Measurements from ENCODE around the gene ZNF345. TPM values are rescaled to one million over a fixed set of nuclear protein-coding genes. Genes with fewer than 3 reads are reported as not detected.

The ZNF345 gene
- total and polyA plus RNA-seq, 10 of the 15 experiments (the other 5 are each of a cell fraction or from before 2014, with no cell fraction given), result 1.3 to 3.0 (median 2.0) TPM

DNA sequence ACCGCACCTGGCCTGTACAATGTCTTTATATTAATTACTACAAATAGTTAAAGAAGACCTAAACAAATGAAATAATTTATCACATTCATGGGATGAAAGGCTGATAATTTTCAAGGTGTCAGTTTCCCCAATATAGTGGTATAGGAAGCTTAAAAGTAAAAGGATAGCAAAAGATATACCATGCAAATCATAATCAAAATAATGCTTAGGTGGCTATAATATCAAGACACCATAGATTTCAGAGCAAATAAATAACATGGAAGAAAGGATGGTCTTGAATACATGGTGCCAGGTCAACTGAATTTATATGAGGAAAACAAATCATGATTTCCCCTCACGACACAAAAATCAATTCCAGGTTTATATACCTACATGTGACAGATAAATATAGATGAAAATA is 17.2 kb upstream of the ZNF345 start:
- Histone ChIP-seq H3K79me2 (ENCODE audit: control insufficient read depth, insufficient read depth, low read length) (no peaks in the 10 kb centered on the region), H3K27ac (ENCODE audit: control insufficient read depth, insufficient read depth) (no peak overlapping the region), H2AFZ (ENCODE audit: control insufficient read depth, low read depth, low read length) (no peak overlapping the region), H3K9me3 (replicated peaks; ENCODE audit: control insufficient read depth, insufficient read depth, low read length) (peaks cover 36% of the 10 kb centered on the region), H3K27me3 (replicated peaks in 1 of 2; ENCODE audit: control insufficient read depth in 2 of 2, insufficient read depth in 2 of 2, low read length in 1 of 2) (no peaks in the 10 kb centered on the region), H4K20me1 (ENCODE audit: control insufficient read depth, insufficient read depth) (no peaks in the 10 kb centered on the region), H3K4me1 (ENCODE audit: control insufficient read depth, insufficient read depth, low read length) (no peaks in the 10 kb centered on the region), H3K4me2 (ENCODE audit: control insufficient read depth, insufficient read depth) (no peak overlapping the region), H3K4me3 (no peak overlapping the region), H3K36me3 (ENCODE audit: control insufficient read depth in 2 of 2, insufficient read depth in 2 of 2, low read length in 1 of 2) (peaks cover 0 to 6% of the 10 kb centered on the region in 2 experiments; a peak in 1 of 4 replicates), H3K9ac (ENCODE audit: control insufficient read depth, insufficient read depth, low read length) (no peak overlapping the region)
- in situ Hi-C loops (cut with MboI) (no loop called here), intact Hi-C loops (cut with micrococcal nuclease; ENCODE audit: unreplicated experiment) (no loop called here)
- ChIA-PET CTCF (no interaction called here), POLR2A (no interaction called here), RAD21 (ENCODE audit: unreplicated experiment) (no interaction called here), SMC1A (ENCODE audit: uncharacterized antibody, unreplicated experiment) (no interaction called here)
- ATAC-seq (no peak), FAIRE-seq (no peak), DNase-seq (ENCODE audit: low read depth, low spot score) (no peak)
- 100% methylated on average over 2 of the region's 2 CpGs for WGBS (ENCODE audit: insufficient coverage, insufficient replicate concordance, low lambda C conversion rate, missing lambda C conversion rate)
- TF ChIP-seq, protein P1, sequence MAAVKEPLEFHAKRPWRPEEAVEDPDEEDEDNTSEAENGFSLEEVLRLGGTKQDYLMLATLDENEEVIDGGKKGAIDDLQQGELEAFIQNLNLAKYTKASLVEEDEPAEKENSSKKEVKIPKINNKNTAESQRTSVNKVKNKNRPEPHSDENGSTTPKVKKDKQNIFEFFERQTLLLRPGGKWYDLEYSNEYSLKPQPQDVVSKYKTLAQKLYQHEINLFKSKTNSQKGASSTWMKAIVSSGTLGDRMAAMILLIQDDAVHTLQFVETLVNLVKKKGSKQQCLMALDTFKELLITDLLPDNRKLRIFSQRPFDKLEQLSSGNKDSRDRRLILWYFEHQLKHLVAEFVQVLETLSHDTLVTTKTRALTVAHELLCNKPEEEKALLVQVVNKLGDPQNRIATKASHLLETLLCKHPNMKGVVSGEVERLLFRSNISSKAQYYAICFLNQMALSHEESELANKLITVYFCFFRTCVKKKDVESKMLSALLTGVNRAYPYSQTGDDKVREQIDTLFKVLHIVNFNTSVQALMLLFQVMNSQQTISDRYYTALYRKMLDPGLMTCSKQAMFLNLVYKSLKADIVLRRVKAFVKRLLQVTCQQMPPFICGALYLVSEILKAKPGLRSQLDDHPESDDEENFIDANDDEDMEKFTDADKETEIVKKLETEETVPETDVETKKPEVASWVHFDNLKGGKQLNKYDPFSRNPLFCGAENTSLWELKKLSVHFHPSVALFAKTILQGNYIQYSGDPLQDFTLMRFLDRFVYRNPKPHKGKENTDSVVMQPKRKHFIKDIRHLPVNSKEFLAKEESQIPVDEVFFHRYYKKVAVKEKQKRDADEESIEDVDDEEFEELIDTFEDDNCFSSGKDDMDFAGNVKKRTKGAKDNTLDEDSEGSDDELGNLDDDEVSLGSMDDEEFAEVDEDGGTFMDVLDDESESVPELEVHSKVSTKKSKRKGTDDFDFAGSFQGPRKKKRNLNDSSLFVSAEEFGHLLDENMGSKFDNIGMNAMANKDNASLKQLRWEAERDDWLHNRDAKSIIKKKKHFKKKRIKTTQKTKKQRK (IDR thresholded peaks at IDR 0.05; ENCODE audit: low read depth, low read length), result no peak
- no peak for TF ChIP-seq IKZF2 (IDR thresholded peaks at IDR 0.05)
- no peak for TF ChIP-seq BACH1 (IDR thresholded peaks at IDR 0.05; ENCODE audit: borderline replicate concordance)
- TF ChIP-seq PAX5 (IDR thresholded peaks at IDR 0.05; ENCODE audit: borderline replicate concordance, low read depth, low read length), result no peak
- TF ChIP-seq PML (IDR thresholded peaks at IDR 0.05; ENCODE audit: low read length), result no peak
- TF ChIP-seq ZBTB33 (IDR thresholded peaks at IDR 0.05), result no peak
- no peak for TF ChIP-seq BMI1 (IDR thresholded peaks at IDR 0.05; ENCODE audit: borderline replicate concordance)
- TF ChIP-seq, protein P2, sequence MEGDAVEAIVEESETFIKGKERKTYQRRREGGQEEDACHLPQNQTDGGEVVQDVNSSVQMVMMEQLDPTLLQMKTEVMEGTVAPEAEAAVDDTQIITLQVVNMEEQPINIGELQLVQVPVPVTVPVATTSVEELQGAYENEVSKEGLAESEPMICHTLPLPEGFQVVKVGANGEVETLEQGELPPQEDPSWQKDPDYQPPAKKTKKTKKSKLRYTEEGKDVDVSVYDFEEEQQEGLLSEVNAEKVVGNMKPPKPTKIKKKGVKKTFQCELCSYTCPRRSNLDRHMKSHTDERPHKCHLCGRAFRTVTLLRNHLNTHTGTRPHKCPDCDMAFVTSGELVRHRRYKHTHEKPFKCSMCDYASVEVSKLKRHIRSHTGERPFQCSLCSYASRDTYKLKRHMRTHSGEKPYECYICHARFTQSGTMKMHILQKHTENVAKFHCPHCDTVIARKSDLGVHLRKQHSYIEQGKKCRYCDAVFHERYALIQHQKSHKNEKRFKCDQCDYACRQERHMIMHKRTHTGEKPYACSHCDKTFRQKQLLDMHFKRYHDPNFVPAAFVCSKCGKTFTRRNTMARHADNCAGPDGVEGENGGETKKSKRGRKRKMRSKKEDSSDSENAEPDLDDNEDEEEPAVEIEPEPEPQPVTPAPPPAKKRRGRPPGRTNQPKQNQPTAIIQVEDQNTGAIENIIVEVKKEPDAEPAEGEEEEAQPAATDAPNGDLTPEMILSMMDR (IDR thresholded peaks at IDR 0.05 in 2 of 3, conservative IDR thresholded peaks at IDR 0.05 in 1 of 3; ENCODE audit: control insufficient read depth in 2 of 3, extremely low read depth in 1 of 3, insufficient read depth in 1 of 3, low read depth in 3 of 3, low read length in 3 of 3), result no peak
- no TSS peak for BruUV-seq (replicated peaks)
